ENCODE measurements around the gene ATG3.

ATG3 gene

DNA sequence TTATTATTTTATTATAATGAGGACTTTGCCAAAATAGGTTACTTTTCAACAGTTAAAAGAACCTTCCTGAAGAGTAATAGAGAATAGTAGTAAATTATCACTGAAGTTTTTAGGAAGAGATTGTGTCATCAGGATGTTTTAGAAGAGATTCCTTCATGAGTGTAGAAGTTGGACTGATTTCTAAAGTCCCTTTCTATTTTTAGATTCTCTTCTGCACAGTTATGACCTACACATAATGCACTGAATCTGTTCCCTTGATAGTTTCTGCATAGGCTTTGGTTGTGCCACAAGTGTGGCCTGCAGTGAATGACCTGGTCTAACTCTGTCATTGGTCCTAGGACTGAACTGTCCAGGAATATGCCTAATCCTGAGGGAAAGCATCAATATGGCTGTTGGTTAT, 24.0 kb upstream of the ATG3 start:
- Histone ChIP-seq H2AFZ (ENCODE audit: low read length) (no peak overlapping the region), H3K18ac (ENCODE audit: low read length) (no peak overlapping the region), H4K8ac (ENCODE audit: low read depth, low read length) (no peak overlapping the region), H3K4me2 (ENCODE audit: insufficient read depth, low read length, poor library complexity, severe bottlenecking) (no peak overlapping the region), H3K36me3 (replicated peaks in 1 of 2; ENCODE audit: control insufficient read depth in 2 of 2, insufficient read depth in 2 of 2, low read length in 2 of 2) (peaks cover 5 to 71% of the 10 kb centered on the region in 2 donors), H2AK5ac (ENCODE audit: low read depth, low read length) (no peak overlapping the region), H3K9ac (ENCODE audit: low read depth, low read length, poor library complexity) (no peak overlapping the region), H3K4me3 (ENCODE audit: low read length in 2 of 2) (no peak overlapping the region), H3K9me3 (replicated peaks in 1 of 2; ENCODE audit: control insufficient read depth in 2 of 2, insufficient read depth in 1 of 2, low read depth in 1 of 2, low read length in 2 of 2) (no peaks in the 10 kb centered on the region), H3K23ac (ENCODE audit: low read depth, low read length, poor library complexity) (no peak overlapping the region), H3K4me1 (ENCODE audit: control insufficient read depth in 2 of 2, insufficient read depth in 1 of 2, low read depth in 1 of 2, low read length in 2 of 2) (no peaks in the 10 kb centered on the region), H2BK5ac (ENCODE audit: low read length) (no peak overlapping the region), H3K27ac (replicated peaks; ENCODE audit: low read length) (no peak overlapping the region), H3K4ac (ENCODE audit: low read length) (no peak overlapping the region), H3K79me1 (ENCODE audit: low read depth, low read length) (no peaks in the 10 kb centered on the region), H4K91ac (ENCODE audit: low read depth, low read length, poor library complexity) (no peak overlapping the region), H3K27me3 (ENCODE audit: control insufficient read depth in 3 of 3, insufficient read depth in 3 of 3, low read depth in 1 of 3, low read length in 3 of 3) (no peaks in the 10 kb centered on the region), H2BK120ac (ENCODE audit: low read depth, low read length) (no peak overlapping the region), H3K14ac (ENCODE audit: low read length) (no peak overlapping the region), H2BK12ac (ENCODE audit: low read length) (no peak overlapping the region), H2BK15ac (ENCODE audit: low read length) (no peak overlapping the region)
- no peak for DNase-seq (ENCODE audit: low spot score)

DNA sequence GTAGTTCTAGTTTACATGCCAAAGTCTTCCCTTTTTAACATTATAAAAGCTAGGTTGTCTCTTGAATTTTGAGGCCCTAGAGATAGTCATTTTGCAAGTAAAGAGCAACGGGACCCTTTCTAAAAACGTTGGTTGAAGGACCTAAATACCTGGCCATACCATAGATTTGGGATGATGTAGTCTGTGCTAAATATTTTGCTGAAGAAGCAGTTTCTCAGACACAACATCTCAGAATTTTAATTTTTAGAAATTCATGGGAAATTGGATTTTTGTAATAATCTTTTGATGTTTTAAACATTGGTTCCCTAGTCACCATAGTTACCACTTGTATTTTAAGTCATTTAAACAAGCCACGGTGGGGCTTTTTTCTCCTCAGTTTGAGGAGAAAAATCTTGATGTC, 21.3 kb upstream of the ATG3 start:
- Histone ChIP-seq H2BK120ac (ENCODE audit: low read depth, low read length) (no peak overlapping the region), H4K8ac (ENCODE audit: low read depth, low read length) (no peak overlapping the region), H2AK5ac (ENCODE audit: low read depth, low read length) (no peak overlapping the region), H3K27ac (replicated peaks; ENCODE audit: low read length) (no peak overlapping the region), H3K23ac (ENCODE audit: low read depth, low read length, poor library complexity) (no peak overlapping the region), H2AFZ (ENCODE audit: low read length) (no peak overlapping the region), H3K14ac (ENCODE audit: low read length) (no peak overlapping the region), H3K4me2 (ENCODE audit: insufficient read depth, low read length, poor library complexity, severe bottlenecking) (no peak overlapping the region), H3K4me3 (ENCODE audit: low read length in 2 of 2) (no peak overlapping the region), H3K4me1 (ENCODE audit: control insufficient read depth in 2 of 2, insufficient read depth in 1 of 2, low read depth in 1 of 2, low read length in 2 of 2) (no peaks in the 10 kb centered on the region), H3K18ac (ENCODE audit: low read length) (no peak overlapping the region), H3K9ac (ENCODE audit: low read depth, low read length, poor library complexity) (no peak overlapping the region), H4K91ac (ENCODE audit: low read depth, low read length, poor library complexity) (no peak overlapping the region), H3K27me3 (ENCODE audit: control insufficient read depth in 3 of 3, insufficient read depth in 3 of 3, low read depth in 1 of 3, low read length in 3 of 3) (no peaks in the 10 kb centered on the region), H3K4ac (ENCODE audit: low read length) (no peak overlapping the region), H3K9me3 (replicated peaks in 1 of 2; ENCODE audit: control insufficient read depth in 2 of 2, insufficient read depth in 1 of 2, low read depth in 1 of 2, low read length in 2 of 2) (no peaks in the 10 kb centered on the region), H3K79me1 (ENCODE audit: low read depth, low read length) (no peaks in the 10 kb centered on the region), H2BK5ac (ENCODE audit: low read length) (no peak overlapping the region), H3K36me3 (replicated peaks in 1 of 2; ENCODE audit: control insufficient read depth in 2 of 2, insufficient read depth in 2 of 2, low read length in 2 of 2) (peaks cover 5 to 91% of the 10 kb centered on the region in 2 donors), H2BK15ac (ENCODE audit: low read length) (no peak overlapping the region), H2BK12ac (ENCODE audit: low read length) (no peak overlapping the region)
- WGBS, 2 donors (ENCODE audit: extremely low coverage in 2 of 2, insufficient read length in 2 of 2, insufficient replicate concordance in 1 of 2), result no CpG with 5 or more reads among the region's 3 CpGs
- no peak for DNase-seq (ENCODE audit: low spot score)

DNA sequence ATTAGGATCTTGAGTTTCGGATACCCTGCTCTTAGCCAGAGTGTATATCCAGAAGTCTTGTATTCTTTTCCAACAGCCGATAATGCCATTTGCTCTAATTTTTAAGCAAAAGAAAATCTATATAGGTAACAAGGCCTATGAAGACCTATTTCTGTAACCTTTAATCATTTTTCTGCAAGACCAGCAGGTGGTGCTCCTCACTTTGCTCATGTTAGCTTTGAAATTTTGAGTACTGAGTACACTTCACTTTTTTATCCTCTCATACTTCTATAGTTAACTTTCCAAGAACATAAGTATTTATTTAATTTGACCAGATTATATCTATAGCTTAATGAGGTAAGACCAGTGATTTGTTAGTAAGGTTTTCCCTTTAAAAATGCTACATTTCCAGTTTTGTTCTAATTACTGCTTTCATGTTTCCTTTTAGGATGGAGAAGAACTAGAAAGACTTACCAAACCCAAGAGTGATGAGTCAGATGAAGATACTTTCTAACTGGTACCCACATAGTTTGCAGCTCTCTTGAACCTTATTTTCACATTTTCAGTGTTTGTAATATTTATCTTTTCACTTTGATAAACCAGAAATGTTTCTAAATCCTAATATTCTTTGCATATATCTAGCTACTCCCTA, 20.6 kb upstream of the ATG3 start:
- H2BK120ac ChIP-seq (ENCODE audit: low read depth, low read length), result no peak overlapping the region
- H4K91ac ChIP-seq (ENCODE audit: low read depth, low read length, poor library complexity), result no peak overlapping the region
- no peak overlapping the region for H3K4me3 ChIP-seq (ENCODE audit: low read length in 2 of 2)
- H3K4me2 ChIP-seq (ENCODE audit: insufficient read depth, low read length, poor library complexity, severe bottlenecking), result no peak overlapping the region
- no peaks in the 10 kb centered on the region for H3K27me3 ChIP-seq (ENCODE audit: control insufficient read depth in 3 of 3, insufficient read depth in 3 of 3, low read depth in 1 of 3, low read length in 3 of 3)
- no peak overlapping the region for H2BK5ac ChIP-seq (ENCODE audit: low read length)
- H3K4me1 ChIP-seq (ENCODE audit: control insufficient read depth in 2 of 2, insufficient read depth in 1 of 2, low read depth in 1 of 2, low read length in 2 of 2), result no peaks in the 10 kb centered on the region
- H3K14ac ChIP-seq (ENCODE audit: low read length), result no peak overlapping the region
- no peak overlapping the region for H3K4ac ChIP-seq (ENCODE audit: low read length)
- H3K23ac ChIP-seq (ENCODE audit: low read depth, low read length, poor library complexity), result no peak overlapping the region
- H2BK12ac ChIP-seq (ENCODE audit: low read length), result no peak overlapping the region
- no peaks in the 10 kb centered on the region for H3K9me3 ChIP-seq (replicated peaks in 1 of 2; ENCODE audit: control insufficient read depth in 2 of 2, insufficient read depth in 1 of 2, low read depth in 1 of 2, low read length in 2 of 2)
- H3K18ac ChIP-seq (ENCODE audit: low read length), result no peak overlapping the region
- H3K36me3 ChIP-seq (replicated peaks in 1 of 2; ENCODE audit: control insufficient read depth in 2 of 2, insufficient read depth in 2 of 2, low read length in 2 of 2), result peaks cover 5 to 92% of the 10 kb centered on the region in 2 donors
- no peak overlapping the region for H2AK5ac ChIP-seq (ENCODE audit: low read depth, low read length)
- DNase-seq (ENCODE audit: low spot score), result peak; percentile 15
- no peaks in the 10 kb centered on the region for H3K79me1 ChIP-seq (ENCODE audit: low read depth, low read length)
- H3K9ac ChIP-seq (ENCODE audit: low read depth, low read length, poor library complexity), result no peak overlapping the region
- no peak overlapping the region for H2BK15ac ChIP-seq (ENCODE audit: low read length)
- H2AFZ ChIP-seq (ENCODE audit: low read length), result no peak overlapping the region
- no peak overlapping the region for H4K8ac ChIP-seq (ENCODE audit: low read depth, low read length)
- WGBS, 2 donors (ENCODE audit: extremely low coverage in 2 of 2, insufficient read length in 2 of 2, insufficient replicate concordance in 1 of 2), result no CpG with 5 or more reads among the region's 2 CpGs
- no peak overlapping the region for H3K27ac ChIP-seq (replicated peaks; ENCODE audit: low read length)

DNA sequence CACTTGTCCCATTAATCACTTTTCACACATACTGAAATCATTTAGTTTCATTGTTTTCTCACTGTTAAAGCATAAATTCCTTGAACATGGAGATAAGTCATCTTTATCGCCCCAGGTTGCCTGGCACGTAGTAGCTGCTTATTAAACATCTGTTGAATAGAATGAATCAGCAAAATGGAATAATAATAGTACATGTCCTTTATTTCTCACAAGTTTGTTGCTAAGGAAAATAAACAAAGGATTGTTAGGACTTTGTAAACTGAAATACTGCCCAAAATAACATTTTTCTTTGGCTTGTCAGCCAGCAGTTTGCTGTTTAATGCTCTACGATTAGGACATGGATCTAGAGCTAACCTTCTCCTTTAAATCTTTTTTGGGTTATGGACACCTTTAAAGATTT, 17.9 kb upstream of the ATG3 start:
- Histone ChIP-seq H3K9me3 (replicated peaks in 1 of 2; ENCODE audit: control insufficient read depth in 2 of 2, insufficient read depth in 1 of 2, low read depth in 1 of 2, low read length in 2 of 2) (no peaks in the 10 kb centered on the region), H3K4me1 (ENCODE audit: control insufficient read depth in 2 of 2, insufficient read depth in 1 of 2, low read depth in 1 of 2, low read length in 2 of 2) (no peaks in the 10 kb centered on the region), H3K18ac (ENCODE audit: low read length) (no peak overlapping the region), H3K14ac (ENCODE audit: low read length) (no peak overlapping the region), H2BK15ac (ENCODE audit: low read length) (no peak overlapping the region), H4K91ac (ENCODE audit: low read depth, low read length, poor library complexity) (no peak overlapping the region), H3K9ac (ENCODE audit: low read depth, low read length, poor library complexity) (no peak overlapping the region), H3K27ac (replicated peaks; ENCODE audit: low read length) (no peak overlapping the region), H2AK5ac (ENCODE audit: low read depth, low read length) (no peak overlapping the region), H3K4me3 (ENCODE audit: low read length in 2 of 2) (no peak overlapping the region), H3K36me3 (replicated peaks in 1 of 2; ENCODE audit: control insufficient read depth in 2 of 2, insufficient read depth in 2 of 2, low read length in 2 of 2) (peaks cover 0 to 89% of the 10 kb centered on the region in 2 donors), H3K79me1 (ENCODE audit: low read depth, low read length) (no peaks in the 10 kb centered on the region), H2AFZ (ENCODE audit: low read length) (no peak overlapping the region), H3K23ac (ENCODE audit: low read depth, low read length, poor library complexity) (no peak overlapping the region), H3K4me2 (ENCODE audit: insufficient read depth, low read length, poor library complexity, severe bottlenecking) (no peak overlapping the region), H4K8ac (ENCODE audit: low read depth, low read length) (no peak overlapping the region), H2BK5ac (ENCODE audit: low read length) (no peak overlapping the region), H3K4ac (ENCODE audit: low read length) (no peak overlapping the region), H3K27me3 (ENCODE audit: control insufficient read depth in 3 of 3, insufficient read depth in 3 of 3, low read depth in 1 of 3, low read length in 3 of 3) (no peaks in the 10 kb centered on the region), H2BK12ac (ENCODE audit: low read length) (no peak overlapping the region), H2BK120ac (ENCODE audit: low read depth, low read length) (no peak overlapping the region)
- no peak for DNase-seq (ENCODE audit: low spot score)
- WGBS, 2 donors (ENCODE audit: extremely low coverage in 2 of 2, insufficient read length in 2 of 2, insufficient replicate concordance in 1 of 2), result no CpG with 5 or more reads among the region's 3 CpGs
